Measurements from ENCODE around the gene EPS15.

Gene EPS15

DNA sequence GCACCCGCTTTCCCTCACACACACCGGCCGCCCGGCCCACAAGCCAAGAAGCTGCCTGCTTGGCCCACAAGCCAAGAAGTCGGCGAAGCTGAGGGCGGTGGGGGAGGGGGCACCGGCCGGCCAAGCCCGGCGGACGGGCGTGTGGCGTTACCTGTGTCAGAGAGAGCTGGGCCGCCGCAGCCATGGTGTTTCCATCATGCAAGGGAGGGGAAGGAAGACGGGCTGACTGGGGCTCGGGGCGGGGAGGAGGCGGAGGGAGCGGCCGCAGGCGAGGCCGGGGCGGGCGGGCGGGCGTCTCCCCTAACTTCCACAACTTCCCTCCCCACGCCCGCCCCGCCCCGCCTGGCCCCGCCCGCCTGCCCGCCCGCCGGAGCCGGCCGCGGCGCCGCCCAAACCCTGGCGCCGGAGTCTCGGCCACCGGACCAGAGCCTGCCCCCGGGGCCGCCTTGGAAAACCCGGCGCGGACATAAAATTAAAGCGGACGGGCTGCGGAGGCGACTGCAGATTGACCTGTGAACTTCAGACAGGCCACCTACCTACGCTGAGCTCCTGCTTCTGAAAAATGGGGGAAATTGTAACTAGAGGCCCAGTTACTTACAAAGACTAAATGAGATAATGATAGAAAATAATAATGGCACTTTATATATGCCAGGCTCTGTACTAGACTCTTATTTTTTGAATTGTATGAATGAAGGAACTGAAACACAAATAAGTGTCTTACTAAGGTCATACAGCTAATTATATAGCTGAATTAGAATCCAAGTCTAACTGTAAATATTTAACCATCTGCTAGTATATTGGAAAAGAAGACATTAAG is at the start of gene EPS15:
Gene EPS15 (minus strand): TSS at position 219 of the 817 bp plus-strand sequence. CDS start 35 bp downstream, at position 184.
- H3K4me3 ChIP-seq (ENCODE audit: low read depth, low read length) = peak within 1 kb of the TSS; percentile 76
- TF ChIP-seq, protein P1, sequence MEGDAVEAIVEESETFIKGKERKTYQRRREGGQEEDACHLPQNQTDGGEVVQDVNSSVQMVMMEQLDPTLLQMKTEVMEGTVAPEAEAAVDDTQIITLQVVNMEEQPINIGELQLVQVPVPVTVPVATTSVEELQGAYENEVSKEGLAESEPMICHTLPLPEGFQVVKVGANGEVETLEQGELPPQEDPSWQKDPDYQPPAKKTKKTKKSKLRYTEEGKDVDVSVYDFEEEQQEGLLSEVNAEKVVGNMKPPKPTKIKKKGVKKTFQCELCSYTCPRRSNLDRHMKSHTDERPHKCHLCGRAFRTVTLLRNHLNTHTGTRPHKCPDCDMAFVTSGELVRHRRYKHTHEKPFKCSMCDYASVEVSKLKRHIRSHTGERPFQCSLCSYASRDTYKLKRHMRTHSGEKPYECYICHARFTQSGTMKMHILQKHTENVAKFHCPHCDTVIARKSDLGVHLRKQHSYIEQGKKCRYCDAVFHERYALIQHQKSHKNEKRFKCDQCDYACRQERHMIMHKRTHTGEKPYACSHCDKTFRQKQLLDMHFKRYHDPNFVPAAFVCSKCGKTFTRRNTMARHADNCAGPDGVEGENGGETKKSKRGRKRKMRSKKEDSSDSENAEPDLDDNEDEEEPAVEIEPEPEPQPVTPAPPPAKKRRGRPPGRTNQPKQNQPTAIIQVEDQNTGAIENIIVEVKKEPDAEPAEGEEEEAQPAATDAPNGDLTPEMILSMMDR (IDR thresholded peaks at IDR 0.05; ENCODE audit: low read depth, low read length, missing control alignments) = no peak
- peak; percentile 48 for DNase-seq (ENCODE audit: low read depth)
- in situ Hi-C loops (cut with HindIII; ENCODE audit: low sequenced_read_pairs) = no loop called here

DNA sequence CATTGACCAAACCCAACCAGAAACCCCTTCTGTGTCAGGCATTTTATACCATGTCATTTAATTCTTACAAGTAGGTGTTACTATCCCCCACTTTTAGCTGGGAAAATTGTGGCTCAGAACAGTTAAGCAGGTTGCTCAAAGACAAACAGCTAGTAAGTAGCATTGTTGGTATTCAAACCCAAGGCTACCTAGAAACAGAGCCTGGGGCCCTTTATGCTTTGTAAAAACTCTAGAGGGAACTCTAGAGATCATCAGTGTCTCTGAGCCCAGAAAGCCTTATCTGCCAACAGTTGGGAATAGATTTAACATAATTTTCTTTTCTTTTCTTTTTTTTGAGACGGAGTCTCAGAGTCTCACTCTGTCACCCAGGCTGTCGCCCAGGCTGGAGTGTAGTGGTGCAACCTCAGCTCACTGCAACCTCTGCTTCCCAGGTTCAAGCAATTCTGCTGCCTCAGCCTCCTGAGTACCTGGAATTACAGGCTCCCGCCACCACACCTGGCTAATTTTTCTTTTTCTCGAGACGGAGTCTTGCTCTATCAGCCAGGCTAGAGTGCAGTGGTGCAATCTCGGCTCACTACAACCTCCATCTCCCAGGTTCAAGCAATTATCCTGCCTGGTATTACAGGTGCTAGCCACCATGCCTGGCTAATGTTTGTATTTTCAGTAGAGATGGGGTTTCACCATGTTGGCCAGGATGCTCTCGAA is 49.3 kb upstream of the EPS15 start:
- TF ChIP-seq, protein P1 (IDR thresholded peaks at IDR 0.05; ENCODE audit: low read depth, low read length, missing control alignments) = no peak
- in situ Hi-C loops (cut with HindIII; ENCODE audit: low sequenced_read_pairs) = no loop called here
- no peak overlapping the region for H3K4me3 ChIP-seq (ENCODE audit: low read depth, low read length)
- no peak for DNase-seq (ENCODE audit: low read depth)

DNA sequence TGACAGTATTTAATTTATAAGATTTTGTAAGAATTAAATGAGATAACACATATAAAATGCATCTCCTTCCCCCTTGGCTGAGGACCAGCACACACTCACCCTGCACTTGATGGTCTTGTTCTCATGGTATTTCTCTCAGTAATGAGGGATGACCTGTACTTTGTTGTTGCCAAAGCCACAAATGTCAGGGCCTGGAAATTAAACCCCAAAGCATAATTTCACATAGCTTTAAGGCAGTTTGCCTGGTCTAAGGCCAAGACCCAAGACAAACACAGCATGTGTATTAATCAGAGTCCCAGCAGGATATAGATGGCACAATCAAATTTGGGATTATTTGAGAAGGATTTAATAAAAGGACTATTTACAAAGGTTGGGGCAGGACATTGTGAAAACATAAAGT is 48.6 kb upstream of the EPS15 start:
- DNase-seq (ENCODE audit: low read depth) = peak; percentile 93
- in situ Hi-C loops (cut with HindIII; ENCODE audit: low sequenced_read_pairs) = no loop called here
- TF ChIP-seq, protein P1 (IDR thresholded peaks at IDR 0.05; ENCODE audit: low read depth, low read length, missing control alignments) = no peak
- H3K4me3 ChIP-seq (ENCODE audit: low read depth, low read length) = no peak overlapping the region

DNA sequence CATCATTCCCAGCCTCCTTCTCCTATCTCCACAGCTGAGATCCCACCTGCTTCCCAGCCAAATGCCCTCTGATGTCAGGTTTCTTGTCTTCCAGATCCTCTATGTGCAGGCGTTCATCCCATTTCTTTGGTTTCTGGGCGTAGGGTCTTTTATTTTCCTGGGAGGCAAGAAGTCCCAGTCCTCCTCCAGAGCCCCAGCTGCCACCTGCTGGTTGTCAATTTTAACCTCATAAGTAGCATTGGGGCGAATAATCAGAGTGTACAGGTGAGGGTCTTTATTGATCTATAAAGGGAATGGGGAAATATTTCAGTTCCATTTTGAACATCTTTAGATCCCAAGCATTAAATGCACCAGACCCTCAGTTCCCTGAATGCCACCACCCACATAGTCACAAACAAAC is 47.2 kb upstream of the EPS15 start:
- no peak for DNase-seq (ENCODE audit: low read depth)
- in situ Hi-C loops (cut with HindIII; ENCODE audit: low sequenced_read_pairs) = no loop called here
- TF ChIP-seq, protein P1 (IDR thresholded peaks at IDR 0.05; ENCODE audit: low read depth, low read length, missing control alignments) = no peak
- H3K4me3 ChIP-seq (ENCODE audit: low read depth, low read length) = no peak overlapping the region

DNA sequence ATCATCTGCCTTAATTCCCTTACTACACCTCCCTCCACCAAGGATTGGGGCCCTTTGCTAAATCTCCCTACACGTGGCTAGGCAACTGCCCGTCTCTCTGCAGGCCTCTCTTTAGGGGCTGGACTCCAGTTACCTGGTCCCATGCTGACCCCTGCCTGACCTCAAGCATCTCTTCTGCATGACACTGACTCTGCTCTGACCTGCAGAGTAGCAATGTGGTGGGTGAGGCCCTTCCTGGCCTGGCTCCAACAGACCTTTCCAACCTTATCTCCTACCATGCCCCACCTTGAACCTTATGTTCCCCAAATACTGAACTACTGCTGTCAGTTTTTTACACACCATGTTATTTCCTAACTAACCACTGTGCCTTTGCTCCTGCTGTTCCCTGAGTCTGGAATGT is 45.9 kb upstream of the EPS15 start:
- H3K4me3 ChIP-seq (ENCODE audit: low read depth, low read length) = no peak overlapping the region
- in situ Hi-C loops (cut with HindIII; ENCODE audit: low sequenced_read_pairs) = no loop called here
- TF ChIP-seq, protein P1 (IDR thresholded peaks at IDR 0.05; ENCODE audit: low read depth, low read length, missing control alignments) = no peak
- DNase-seq (ENCODE audit: low read depth) = no peak

DNA sequence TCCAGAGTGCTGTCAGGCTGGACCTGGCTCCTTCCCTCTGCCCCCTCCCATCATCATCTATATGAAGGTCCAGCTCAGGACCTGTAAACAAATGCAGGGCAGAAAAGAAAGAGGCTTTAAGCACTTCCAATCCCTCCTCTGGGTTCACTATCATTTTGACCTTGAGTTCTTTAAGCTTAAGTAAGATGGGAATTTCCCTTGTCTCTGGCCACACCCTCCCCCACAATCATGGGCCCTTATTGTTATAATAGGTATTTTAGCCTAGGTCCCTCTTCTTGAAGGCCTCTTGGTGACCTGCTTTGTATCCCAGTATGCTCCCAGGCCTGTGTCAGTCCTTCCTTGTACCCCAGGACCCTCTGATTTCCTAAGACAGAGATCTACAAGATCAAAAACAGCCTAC is 45.1 kb upstream of the EPS15 start:
- no peak overlapping the region for H3K4me3 ChIP-seq (ENCODE audit: low read depth, low read length)
- in situ Hi-C loops (cut with HindIII; ENCODE audit: low sequenced_read_pairs) = no loop called here
- DNase-seq (ENCODE audit: low read depth) = no peak
- TF ChIP-seq, protein P1 (IDR thresholded peaks at IDR 0.05; ENCODE audit: low read depth, low read length, missing control alignments) = no peak
